Cardiac muscle cell (in vitro differentiated cells and primary cell): ENCODE data around the gene LILRA6. TPM values are rescaled to one million over a fixed set of nuclear protein-coding genes. Genes with fewer than 3 reads are reported as not detected.
"Not testable (repeated sequence)": the region's sequence is repeated elsewhere in the genome, so short reads cannot be mapped to it uniquely, and the experiment has no call there.

Experiments used
- DNase-seq, 2 donors: peaks; one replicate each; pipeline versions ENCODE4 v3.0.0 to v3.0.0-alpha.2; 2010 to 2017; ENCODE audit warnings: low read depth in 1 of 2, low spot score in 1 of 2
- H3K27ac ChIP-seq: fragments of 200-600 bp; sonication (generic); 2 replicates; pipeline ENCODE4 v1.5.1; 2016
- H3K27me3 ChIP-seq: fragments of 200-600 bp; sonication (generic); 2 replicates; pipeline ENCODE4 v1.6.0; 2016; ENCODE audit warnings: control low read depth
- H3K36me3 ChIP-seq: fragments of 200-600 bp; sonication (generic); 2 replicates; pipeline ENCODE4 v1.5.1; 2016; ENCODE audit warnings: control low read depth
- H3K4me1 ChIP-seq: fragments of 200-600 bp; sonication (generic); 2 replicates; pipeline ENCODE4 v1.8.1; 2017; ENCODE audit warnings: low read depth, mild to moderate bottlenecking, mixed run types
- H3K4me3 ChIP-seq: fragments of 200-600 bp; sonication (generic); 2 replicates; pipeline ENCODE4 v1.5.1; 2016; ENCODE audit warnings: mild to moderate bottlenecking
- H3K9me3 ChIP-seq: fragments of 200-600 bp; sonication (generic); 2 replicates; pipeline ENCODE4 v1.5.1; 2017; ENCODE audit warnings: low read depth, mild to moderate bottlenecking, control low read depth
- CTCF ChIP-seq: IDR thresholded peaks from 2 replicates; pipeline ENCODE4 v1.5.1; 2012; ENCODE audit warnings: low read depth, mild to moderate bottlenecking, low read length
- polyA plus RNA-seq: library from polyadenylated mRNA; unstranded; fragments of >200 nt; fragmentation: Nextera tagmentation; extraction: Ambion mirVana; gene quantifications from 2 replicates; pipeline ENCODE4 v1.2.1, GENCODE V29; 2016
- total RNA-seq: library from RNA; depleted of rRNA; stranded (reverse); fragments of >200 nt; gene quantifications from 2 replicates; pipeline ENCODE4 v1.2.3, GENCODE V29; 2016

Gene LILRA6
- total and polyA plus RNA-seq, 2 experiments from 2014 or later, result 0.15 to 0.27 TPM

DNA sequence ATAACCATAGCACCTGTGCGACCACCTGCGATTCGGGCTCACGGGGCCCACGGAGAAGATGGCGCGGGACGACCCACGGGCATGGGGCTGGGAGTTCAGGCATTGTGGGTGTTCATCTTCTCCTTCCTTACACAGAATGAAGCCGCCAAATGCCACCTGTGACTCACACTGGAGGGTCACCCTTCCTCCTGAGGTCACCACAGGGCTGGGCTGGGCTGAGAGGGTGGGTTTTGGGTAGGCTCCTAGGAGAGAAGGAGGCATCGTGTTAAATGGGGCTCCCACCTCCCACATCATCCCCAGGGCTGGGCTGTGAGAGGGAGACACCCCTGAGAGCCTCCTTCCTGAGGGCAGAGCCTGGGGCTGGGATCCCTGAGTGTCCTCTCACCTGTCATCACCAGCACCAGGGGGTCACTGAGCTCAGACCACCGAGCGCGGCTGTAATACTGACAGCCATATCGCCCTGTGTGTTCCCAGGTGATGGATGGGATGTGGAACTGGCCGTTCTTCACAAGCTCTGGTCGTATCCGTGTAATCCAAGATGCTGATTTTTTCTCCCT, 36.9 kb upstream of the LILRA6 start:
- Histone ChIP-seq H3K9me3 (no peaks in the 10 kb centered on the region), H3K27ac (no peak overlapping the region), H3K36me3 (no peaks in the 10 kb centered on the region), H3K27me3 (peaks cover 13% of the 10 kb centered on the region), H3K4me3 (no peak overlapping the region), H3K4me1 (no peaks in the 10 kb centered on the region)
- no peak for DNase-seq
- no peak for TF ChIP-seq CTCF

GRCh38 chr19:54278571-54279195, 36.1 kb upstream of the LILRA6 start:
- H3K4me1 ChIP-seq, H3K9me3 ChIP-seq, DNase-seq, H3K36me3 ChIP-seq, H3K27ac ChIP-seq, H3K4me3 ChIP-seq: not testable (repeated sequence)
- H3K27me3 ChIP-seq, result peaks cover 13% of the 10 kb centered on the region

GRCh38 chr19:54278056-54278455, 35.5 kb upstream of the LILRA6 start:
- H3K27ac ChIP-seq, result not testable (repeated sequence)

DNA sequence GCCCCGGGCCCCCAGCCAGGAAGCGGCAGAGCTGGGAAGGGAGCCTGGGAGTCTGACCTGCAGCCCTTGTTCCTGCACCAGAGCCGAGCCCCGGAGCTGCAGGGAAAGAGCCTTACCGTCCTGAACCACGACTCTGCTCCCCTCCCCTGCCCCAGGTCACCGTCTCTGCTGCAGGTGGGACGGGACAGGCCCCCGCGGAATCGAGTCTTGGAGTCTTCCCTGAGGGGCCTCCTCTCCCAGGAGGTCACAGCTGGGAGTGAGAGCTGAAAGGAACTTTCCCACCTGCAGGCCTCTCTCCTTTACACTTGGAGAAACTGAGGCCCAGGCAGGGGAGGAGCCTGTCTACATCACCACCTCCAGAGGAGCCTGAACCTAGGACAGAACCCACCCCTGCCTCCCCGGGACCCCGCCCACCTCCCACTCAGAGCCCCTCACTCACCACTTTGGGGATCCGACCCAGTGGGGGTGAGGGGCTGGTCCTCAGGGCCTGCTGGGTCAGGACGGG, 34.6 kb upstream of the LILRA6 start:
- H3K36me3 ChIP-seq, H3K27ac ChIP-seq, DNase-seq, H3K9me3 ChIP-seq, H3K4me1 ChIP-seq, H3K4me3 ChIP-seq: not testable (repeated sequence)
- H3K27me3 ChIP-seq, result peaks cover 16% of the 10 kb centered on the region

More at GRCh38 chr19:54278056-54278455, 35.5 kb upstream of the LILRA6 start:
- not testable (repeated sequence) for DNase-seq, H3K4me3 ChIP-seq, H3K36me3 ChIP-seq, H3K9me3 ChIP-seq, H3K4me1 ChIP-seq
- H3K27me3 ChIP-seq, result peaks cover 17% of the 10 kb centered on the region

DNA sequence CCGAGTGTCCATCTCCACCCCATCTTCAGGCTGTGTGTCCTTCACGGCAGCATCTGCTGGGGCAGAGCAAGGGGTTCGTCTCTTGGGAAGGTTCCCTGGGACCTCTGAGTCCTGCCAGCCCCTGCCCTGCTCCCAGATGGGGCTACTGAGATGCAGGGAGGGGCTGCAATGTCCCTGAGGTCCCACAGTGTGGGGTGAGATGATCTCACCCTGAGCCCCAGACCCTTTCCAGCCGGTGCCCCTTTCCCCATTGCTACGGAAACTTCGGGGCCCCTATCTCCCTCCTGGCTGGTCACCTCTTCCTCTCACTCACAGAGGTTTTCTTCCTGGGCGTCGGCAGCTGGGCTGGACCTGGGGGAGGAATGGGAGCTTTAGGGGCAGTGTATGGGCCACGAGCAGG, 33.4 kb upstream of the LILRA6 start:
- no peaks in the 10 kb centered on the region for H3K36me3 ChIP-seq
- no peaks in the 10 kb centered on the region for H3K9me3 ChIP-seq
- H3K27ac ChIP-seq, result no peak overlapping the region
- H3K4me1 ChIP-seq, result no peaks in the 10 kb centered on the region
- no peak overlapping the region for H3K4me3 ChIP-seq
- TF ChIP-seq CTCF, result no peak
- no peak for DNase-seq
- peaks cover 16% of the 10 kb centered on the region for H3K27me3 ChIP-seq

- not testable (repeated sequence) for DNase-seq, H3K36me3 ChIP-seq, H3K9me3 ChIP-seq, H3K4me1 ChIP-seq, H3K27ac ChIP-seq, H3K4me3 ChIP-seq
- peaks cover 11% of the 10 kb centered on the region for H3K27me3 ChIP-seq
Measured at GRCh38 chr19:54274516-54274915, 31.9 kb upstream of the LILRA6 start.

- no peak overlapping the region for H3K27ac ChIP-seq
- no peaks in the 10 kb centered on the region for H3K9me3 ChIP-seq
- peaks cover 11% of the 10 kb centered on the region for H3K27me3 ChIP-seq
- H3K36me3 ChIP-seq, result no peaks in the 10 kb centered on the region
- no peaks in the 10 kb centered on the region for H3K4me1 ChIP-seq
- no peak overlapping the region for H3K4me3 ChIP-seq
- no peak for TF ChIP-seq CTCF
- DNase-seq, result no peak
Measured at GRCh38 chr19:54273821-54274220, 31.2 kb upstream of the LILRA6 start.

DNA sequence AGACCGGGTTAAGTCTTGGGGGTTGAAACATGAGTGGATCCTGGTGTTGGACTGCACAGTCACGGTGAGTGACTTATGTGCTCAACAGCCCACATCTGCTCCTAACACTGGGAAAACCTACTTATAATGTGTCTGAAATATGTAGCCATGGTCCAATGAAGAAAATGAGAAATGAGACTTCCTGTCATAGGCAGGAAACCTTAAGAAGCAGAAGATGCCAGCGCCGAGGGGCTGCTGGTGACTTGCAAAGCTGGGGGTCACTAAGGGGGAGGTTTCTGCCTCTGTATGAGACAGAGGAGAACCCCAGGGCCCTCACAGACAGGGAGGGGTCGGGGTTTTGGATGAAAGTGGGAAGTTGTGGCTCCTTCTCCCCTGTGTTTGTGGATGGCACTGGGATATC, 29.6 kb upstream of the LILRA6 start:
- H3K27me3 ChIP-seq, result peaks cover 15% of the 10 kb centered on the region
- H3K4me1 ChIP-seq, DNase-seq, H3K9me3 ChIP-seq, H3K36me3 ChIP-seq, H3K4me3 ChIP-seq, H3K27ac ChIP-seq: not testable (repeated sequence)

DNA sequence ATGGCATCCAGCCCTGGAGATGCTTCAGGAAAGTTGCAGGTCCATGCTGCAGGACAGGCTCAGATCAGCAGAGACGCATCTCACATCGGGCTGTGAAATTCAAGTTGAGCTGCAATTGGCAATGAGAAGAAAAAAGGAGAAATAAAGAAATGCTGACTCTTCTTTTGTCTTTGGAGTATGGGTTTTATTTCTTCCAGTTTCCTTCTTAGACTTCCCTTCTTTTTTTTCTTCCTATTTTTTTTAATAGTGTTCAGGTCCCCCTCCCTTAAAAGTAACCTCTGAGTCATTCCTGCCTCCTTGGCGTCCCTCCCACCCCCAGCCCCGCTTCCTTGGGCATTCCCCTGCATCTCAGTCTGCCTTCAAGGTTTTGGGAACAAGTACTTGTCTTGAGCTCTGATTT, 29.0 kb upstream of the LILRA6 start:
- H3K9me3 ChIP-seq, H3K4me1 ChIP-seq, H3K27ac ChIP-seq, DNase-seq, H3K36me3 ChIP-seq, H3K4me3 ChIP-seq: not testable (repeated sequence)
- peaks cover 15% of the 10 kb centered on the region for H3K27me3 ChIP-seq
